Measurements from ENCODE around the gene GRM3.

DNA sequence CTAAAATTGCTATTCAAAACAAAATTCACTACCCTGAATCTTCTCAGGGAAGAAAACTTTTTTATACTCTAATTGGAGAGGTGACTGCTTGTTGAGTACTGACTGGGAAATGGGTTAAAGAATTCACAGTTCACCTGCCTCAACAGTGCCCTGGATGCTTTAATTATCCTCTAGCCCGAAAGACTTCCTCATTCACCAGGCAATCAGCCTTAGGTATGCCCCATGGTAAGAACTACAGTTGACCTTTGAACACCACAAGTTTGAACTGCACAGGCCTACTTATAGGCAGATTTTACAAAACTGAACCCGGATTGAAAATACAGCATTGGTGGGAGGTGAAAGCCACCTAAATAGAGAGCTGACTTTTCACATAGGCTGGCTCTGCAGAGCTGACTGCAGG, 240.4 kb downstream of the GRM3 start:
- TF ChIP-seq, protein P1, sequence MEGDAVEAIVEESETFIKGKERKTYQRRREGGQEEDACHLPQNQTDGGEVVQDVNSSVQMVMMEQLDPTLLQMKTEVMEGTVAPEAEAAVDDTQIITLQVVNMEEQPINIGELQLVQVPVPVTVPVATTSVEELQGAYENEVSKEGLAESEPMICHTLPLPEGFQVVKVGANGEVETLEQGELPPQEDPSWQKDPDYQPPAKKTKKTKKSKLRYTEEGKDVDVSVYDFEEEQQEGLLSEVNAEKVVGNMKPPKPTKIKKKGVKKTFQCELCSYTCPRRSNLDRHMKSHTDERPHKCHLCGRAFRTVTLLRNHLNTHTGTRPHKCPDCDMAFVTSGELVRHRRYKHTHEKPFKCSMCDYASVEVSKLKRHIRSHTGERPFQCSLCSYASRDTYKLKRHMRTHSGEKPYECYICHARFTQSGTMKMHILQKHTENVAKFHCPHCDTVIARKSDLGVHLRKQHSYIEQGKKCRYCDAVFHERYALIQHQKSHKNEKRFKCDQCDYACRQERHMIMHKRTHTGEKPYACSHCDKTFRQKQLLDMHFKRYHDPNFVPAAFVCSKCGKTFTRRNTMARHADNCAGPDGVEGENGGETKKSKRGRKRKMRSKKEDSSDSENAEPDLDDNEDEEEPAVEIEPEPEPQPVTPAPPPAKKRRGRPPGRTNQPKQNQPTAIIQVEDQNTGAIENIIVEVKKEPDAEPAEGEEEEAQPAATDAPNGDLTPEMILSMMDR (conservative IDR thresholded peaks at IDR 0.05; ENCODE audit: low read depth, low read length) = no peak
- no peak for TF ChIP-seq EZH2 (IDR thresholded peaks at IDR 0.05; ENCODE audit: low read length, unreplicated experiment)
- TF ChIP-seq EZH2phosphoT487 (IDR thresholded peaks at IDR 0.05; ENCODE audit: borderline replicate concordance, low read length) = no peak
